GM19467 (cell line): ENCODE results near the gene BAAT.
"Not testable (repeated sequence)": the region's sequence is repeated elsewhere in the genome, so short reads cannot be mapped to it uniquely, and the experiment has no call there.

Experiments used
- ATAC-seq: cut with Tn5 transposase; IDR thresholded peaks from one replicate; pipeline ENCODE4 v1.9.1; 2021; ENCODE audit warnings: mild to moderate bottlenecking, moderate library complexity; ENCODE audit not compliant: unreplicated experiment

The BAAT gene

GRCh38 chr9:101384873-101385536 lies at the start of gene BAAT:
Gene BAAT, minus strand, starts transcription at chr9:101385006. Its CDS starts 13,602 bp downstream, at chr9:101371404.
- ATAC-seq = not testable (repeated sequence)

- ATAC-seq = no peak
These were observed 48.4 kb upstream of the BAAT start for GRCh38 chr9:101433229-101433628.

GRCh38 chr9:101432740-101433139 lies 47.9 kb upstream of the BAAT start:
- ATAC-seq = no peak

GRCh38 chr9:101432171-101432570 lies 47.4 kb upstream of the BAAT start:
- no peak for ATAC-seq

- ATAC-seq = no peak
These were observed 44.9 kb upstream of the BAAT start for GRCh38 chr9:101429736-101430135.

- ATAC-seq = no peak
These were observed 44.1 kb upstream of the BAAT start for GRCh38 chr9:101428909-101429308.

- peak; percentile 54 for ATAC-seq
These were observed 43.3 kb upstream of the BAAT start for GRCh38 chr9:101427957-101428655.

- ATAC-seq = no peak
These were observed 42.6 kb upstream of the BAAT start for GRCh38 chr9:101427358-101427757.

GRCh38 chr9:101421653-101422065 lies 36.9 kb upstream of the BAAT start:
- no peak for ATAC-seq

GRCh38 chr9:101419863-101420262 lies 35.1 kb upstream of the BAAT start:
- no peak for ATAC-seq

GRCh38 chr9:101418518-101419430 lies 34.0 kb upstream of the BAAT start:
- ATAC-seq = no peak

- ATAC-seq = no peak
These were observed 33.2 kb upstream of the BAAT start for GRCh38 chr9:101417977-101418376.

- no peak for ATAC-seq
These were observed 32.6 kb upstream of the BAAT start for GRCh38 chr9:101417389-101417788.

GRCh38 chr9:101415578-101415977 lies 30.8 kb upstream of the BAAT start:
- ATAC-seq = no peak

- no peak for ATAC-seq
These were observed 30.0 kb upstream of the BAAT start for GRCh38 chr9:101414839-101415238.

GRCh38 chr9:101409079-101409477 lies 24.3 kb upstream of the BAAT start:
- no peak for ATAC-seq

GRCh38 chr9:101408374-101409078 lies 23.7 kb upstream of the BAAT start:
- no peak for ATAC-seq

GRCh38 chr9:101403516-101404285 lies 18.9 kb upstream of the BAAT start:
- ATAC-seq = no peak

- no peak for ATAC-seq
These were observed 15.3 kb upstream of the BAAT start for GRCh38 chr9:101400120-101400519.

GRCh38 chr9:101399643-101399970 lies 14.8 kb upstream of the BAAT start:
- no peak for ATAC-seq
